ENCODE results near the gene LRBA.
A peak's percentile ranks its signal among the peaks of the same experiment; 100 is the strongest.
"Not testable (repeated sequence)": the region's sequence is repeated elsewhere in the genome, so short reads cannot be mapped to it uniquely, and the experiment has no call there.

LRBA gene

DNA sequence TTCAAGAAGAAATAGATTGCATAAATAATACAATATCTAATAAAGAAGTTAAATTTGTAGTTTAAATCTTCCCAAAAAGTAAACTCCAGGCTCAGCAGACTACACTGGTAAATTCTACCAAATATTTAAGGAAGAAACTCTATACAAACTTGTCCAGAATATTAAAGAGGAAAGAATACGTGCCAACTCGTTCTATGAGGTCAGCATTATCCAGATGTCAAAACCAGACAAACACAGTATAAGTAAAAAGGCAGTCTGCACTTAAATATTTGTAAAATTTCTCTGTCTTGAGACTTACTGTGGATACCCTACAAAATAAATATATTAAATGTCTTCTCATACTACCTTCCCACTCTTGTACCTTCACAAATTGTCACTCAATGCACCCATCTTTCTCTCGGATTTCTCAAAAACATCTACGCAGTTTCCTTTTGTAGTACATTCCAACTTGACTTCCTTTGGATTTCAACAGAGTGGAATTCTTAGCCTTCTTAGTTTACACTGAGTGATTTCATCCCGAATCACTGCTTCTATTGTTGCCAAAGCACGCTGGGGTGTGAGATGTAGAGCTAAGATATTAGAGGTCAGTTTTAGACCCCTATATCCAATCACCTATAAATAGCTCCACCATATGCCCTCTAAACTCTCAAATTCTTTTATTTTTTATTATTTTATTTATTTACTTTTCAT, 504.8 kb downstream of the LRBA start:
- TF ChIP-seq, protein P1, sequence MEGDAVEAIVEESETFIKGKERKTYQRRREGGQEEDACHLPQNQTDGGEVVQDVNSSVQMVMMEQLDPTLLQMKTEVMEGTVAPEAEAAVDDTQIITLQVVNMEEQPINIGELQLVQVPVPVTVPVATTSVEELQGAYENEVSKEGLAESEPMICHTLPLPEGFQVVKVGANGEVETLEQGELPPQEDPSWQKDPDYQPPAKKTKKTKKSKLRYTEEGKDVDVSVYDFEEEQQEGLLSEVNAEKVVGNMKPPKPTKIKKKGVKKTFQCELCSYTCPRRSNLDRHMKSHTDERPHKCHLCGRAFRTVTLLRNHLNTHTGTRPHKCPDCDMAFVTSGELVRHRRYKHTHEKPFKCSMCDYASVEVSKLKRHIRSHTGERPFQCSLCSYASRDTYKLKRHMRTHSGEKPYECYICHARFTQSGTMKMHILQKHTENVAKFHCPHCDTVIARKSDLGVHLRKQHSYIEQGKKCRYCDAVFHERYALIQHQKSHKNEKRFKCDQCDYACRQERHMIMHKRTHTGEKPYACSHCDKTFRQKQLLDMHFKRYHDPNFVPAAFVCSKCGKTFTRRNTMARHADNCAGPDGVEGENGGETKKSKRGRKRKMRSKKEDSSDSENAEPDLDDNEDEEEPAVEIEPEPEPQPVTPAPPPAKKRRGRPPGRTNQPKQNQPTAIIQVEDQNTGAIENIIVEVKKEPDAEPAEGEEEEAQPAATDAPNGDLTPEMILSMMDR (conservative IDR thresholded peaks at IDR 0.05; ENCODE audit: low read depth, low read length): no peak
- H3K4me3 ChIP-seq (ENCODE audit: low read length): peak overlapping the region; percentile 25
- peak; percentile 48 for DNase-seq (ENCODE audit: low read depth)

DNA sequence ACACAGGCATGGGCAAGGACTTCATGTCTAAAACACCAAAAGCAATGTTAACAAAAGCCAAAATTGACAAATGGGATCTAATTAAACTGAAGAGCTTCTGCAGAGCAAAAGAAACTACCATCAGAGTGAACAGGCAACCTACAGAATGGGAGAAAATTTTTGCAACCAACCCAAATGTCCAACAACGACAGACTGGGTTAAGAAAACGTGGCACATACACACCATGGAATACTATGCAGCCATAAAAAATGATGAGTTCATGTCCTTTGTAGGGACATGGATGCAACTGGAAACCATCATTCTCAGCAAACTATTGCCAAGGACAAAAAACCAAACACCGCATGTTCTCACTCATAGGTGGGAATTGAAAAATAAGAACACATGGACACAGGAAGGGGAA, 507.4 kb downstream of the LRBA start:
- DNase-seq (ENCODE audit: low read depth); H3K4me3 ChIP-seq (ENCODE audit: low read length): not testable (repeated sequence)

DNA sequence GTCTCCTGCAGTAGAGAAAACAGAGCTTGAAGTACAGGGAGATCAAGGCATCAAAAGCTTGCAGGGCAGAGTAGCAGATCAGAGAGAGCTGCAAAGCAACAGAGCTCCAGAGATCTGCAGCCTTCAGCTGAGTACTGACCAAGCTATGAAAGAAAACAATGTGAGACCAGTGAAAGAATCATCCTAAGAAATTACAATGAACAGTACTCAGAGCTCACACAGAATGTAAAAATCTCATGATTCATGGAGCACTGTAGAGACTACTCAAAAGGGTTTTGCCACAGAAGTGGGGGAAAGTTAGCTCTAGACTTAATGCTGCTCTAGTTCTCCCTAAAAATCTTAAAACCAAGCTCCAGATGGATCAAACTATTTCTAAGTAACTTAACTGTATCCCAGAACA, 513.1 kb downstream of the LRBA start:
- no peak for DNase-seq (ENCODE audit: low read depth)
- TF ChIP-seq, protein P1 (conservative IDR thresholded peaks at IDR 0.05; ENCODE audit: low read depth, low read length): no peak
- H3K4me3 ChIP-seq (ENCODE audit: low read length): no peak overlapping the region

DNA sequence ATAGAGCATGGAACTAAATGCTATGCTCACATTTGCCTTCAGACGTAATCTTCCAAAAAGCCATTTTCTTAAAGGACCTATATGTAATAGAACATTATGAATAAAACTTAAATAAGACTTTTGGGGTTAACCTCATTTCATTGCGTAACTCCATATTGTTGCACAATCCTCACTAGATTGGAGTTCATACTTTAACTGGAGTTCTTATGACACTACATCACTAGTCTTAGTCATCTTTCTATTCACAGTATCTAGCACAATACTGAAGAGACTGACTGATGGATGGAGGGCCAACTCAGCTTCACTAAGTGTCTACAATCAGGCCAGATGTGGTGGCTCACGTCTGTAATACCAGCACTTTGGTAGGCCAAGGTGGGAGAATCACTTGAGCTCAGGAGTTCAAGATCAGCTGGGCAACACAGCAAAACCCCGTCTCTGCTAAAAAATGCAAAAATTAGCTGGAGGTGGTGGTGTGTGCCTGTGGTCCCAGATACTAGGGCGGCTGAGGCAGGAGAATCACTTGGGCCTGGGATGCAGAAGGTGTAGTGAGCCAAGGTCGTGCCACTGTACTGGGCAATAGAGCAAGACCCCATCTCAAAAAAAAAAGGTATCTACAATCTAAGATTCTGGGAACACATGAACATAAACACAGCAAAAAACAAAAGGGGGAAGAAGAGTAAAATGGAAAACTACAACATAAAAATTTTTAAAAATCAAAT, 513.9 kb downstream of the LRBA start:
- no peak overlapping the region for H3K4me3 ChIP-seq (ENCODE audit: low read length)
- TF ChIP-seq, protein P1 (conservative IDR thresholded peaks at IDR 0.05; ENCODE audit: low read depth, low read length): no peak
- DNase-seq (ENCODE audit: low read depth): no peak

DNA sequence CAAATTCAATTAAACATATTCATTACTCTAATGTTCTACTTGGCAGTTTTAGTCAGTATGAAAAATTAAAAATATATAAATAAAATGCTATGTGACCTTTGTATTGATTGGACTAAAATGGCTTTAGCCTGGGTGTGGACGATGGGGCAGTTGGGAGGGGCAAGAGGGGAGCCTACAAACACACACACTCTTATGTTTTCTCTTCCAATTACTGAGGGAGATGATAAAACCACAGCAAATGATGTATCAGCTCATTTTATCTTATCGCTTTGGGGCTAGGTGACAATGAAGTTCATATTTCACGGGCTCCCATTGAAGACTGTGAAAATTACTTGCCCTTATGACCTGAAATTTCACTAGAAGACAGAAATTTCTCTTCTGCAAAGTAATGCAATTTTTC, 517.5 kb downstream of the LRBA start:
- TF ChIP-seq, protein P1 (conservative IDR thresholded peaks at IDR 0.05; ENCODE audit: low read depth, low read length): no peak
- no peak overlapping the region for H3K4me3 ChIP-seq (ENCODE audit: low read length)
- no peak for DNase-seq (ENCODE audit: low read depth)

DNA sequence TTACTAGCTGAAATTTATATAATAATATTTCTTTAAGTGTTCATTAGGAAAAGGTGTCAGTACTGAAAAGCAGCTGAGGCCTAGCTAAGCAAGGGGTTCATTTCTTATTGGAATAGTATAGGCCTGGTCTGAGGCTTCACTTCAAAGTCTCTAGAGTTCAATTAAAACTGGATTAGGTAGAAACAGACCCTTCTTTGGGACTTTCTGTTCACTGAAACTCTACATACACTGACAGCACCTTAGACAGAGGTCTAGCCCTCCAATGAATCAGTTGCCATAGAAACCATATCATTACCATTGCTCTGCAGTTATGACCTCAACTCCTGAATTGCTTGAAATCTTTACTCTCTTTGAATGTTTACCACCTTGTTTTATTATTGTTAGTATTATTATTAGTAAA, 519.5 kb downstream of the LRBA start:
- DNase-seq (ENCODE audit: low read depth): no peak
- TF ChIP-seq, protein P1 (conservative IDR thresholded peaks at IDR 0.05; ENCODE audit: low read depth, low read length): no peak
- no peak overlapping the region for H3K4me3 ChIP-seq (ENCODE audit: low read length)

DNA sequence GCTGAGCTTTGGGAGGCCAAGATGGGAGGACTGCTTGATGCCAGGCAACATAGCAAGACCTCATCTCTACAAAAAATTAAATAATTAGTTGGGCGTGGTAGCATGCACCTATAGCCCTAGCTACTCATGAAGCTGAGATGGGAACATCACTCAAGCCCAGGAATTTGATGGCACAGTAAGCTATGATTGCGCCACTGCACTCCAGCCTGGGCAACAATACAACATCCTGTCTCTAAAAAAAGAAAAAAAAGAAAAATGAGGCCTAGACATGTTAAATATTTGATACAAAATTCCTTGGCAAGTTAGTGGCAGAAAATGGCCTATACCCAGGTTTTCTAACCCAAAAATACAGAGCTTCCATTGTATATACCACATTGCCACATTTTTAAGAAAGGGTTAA, 521.2 kb downstream of the LRBA start:
- TF ChIP-seq, protein P1 (conservative IDR thresholded peaks at IDR 0.05; ENCODE audit: low read depth, low read length): no peak
- H3K4me3 ChIP-seq (ENCODE audit: low read length): no peak overlapping the region
- DNase-seq (ENCODE audit: low read depth): no peak
